WTC11 (cell line): ENCODE measurements around the gene HES3. TPM values are rescaled to one million over a fixed set of nuclear protein-coding genes. Genes with fewer than 3 reads are reported as not detected.

Source experiments
- total RNA-seq: library from RNA; stranded (reverse); gene quantifications from 3 replicates; pipeline ENCODE4 v1.2.3, GENCODE V29; 2021

The HES3 gene
- total RNA-seq, 1 experiment from 2014 or later, result 74.7 TPM

Other genes starting within 250 kb of the HES3 start
- gene KCNAB2, start 198.3 kb upstream of the HES3 start, total RNA-seq, result 9.3 to 10.3 TPM (median 9.6 TPM) in 3 replicates
- gene CHD5, start 63.9 kb upstream of the HES3 start, total RNA-seq, result 1.6 to 2.4 TPM (median 1.6 TPM) in 3 replicates
- gene RPL22, start 44.6 kb upstream of the HES3 start, total RNA-seq, result 441 to 512 TPM (median 491 TPM) in 3 replicates
- 9.2 to 14.0 TPM (median 12.9 TPM) in 3 replicates for gene RNF207, start 38.1 kb upstream of the HES3 start, total RNA-seq
- gene ICMT, start 8.2 kb upstream of the HES3 start, total RNA-seq, result 105 to 113 TPM (median 107 TPM) in 3 replicates
- 13.4 to 14.8 TPM (median 14.6 TPM) in 3 replicates for gene GPR153, start 16.9 kb downstream of the HES3 start, total RNA-seq
- gene ACOT7, start 149.6 kb downstream of the HES3 start, total RNA-seq, result 133 to 151 TPM (median 137 TPM) in 3 replicates
- 1.9 to 2.7 TPM (median 1.9 TPM) in 3 replicates for gene HES2, start 175.7 kb downstream of the HES3 start, total RNA-seq
- 46.1 to 70.3 TPM (median 68.1 TPM) in 3 replicates for gene ESPN, start 180.6 kb downstream of the HES3 start, total RNA-seq
- 19.5 to 26.1 TPM (median 22.6 TPM) in 3 replicates for gene TNFRSF25, start 222.0 kb downstream of the HES3 start, total RNA-seq
- 27.5 to 32.0 TPM (median 30.8 TPM) in 3 replicates for gene PLEKHG5, start 247.5 kb downstream of the HES3 start, total RNA-seq